Measurements from ENCODE around the gene CACNA1G.

The CACNA1G gene

DNA sequence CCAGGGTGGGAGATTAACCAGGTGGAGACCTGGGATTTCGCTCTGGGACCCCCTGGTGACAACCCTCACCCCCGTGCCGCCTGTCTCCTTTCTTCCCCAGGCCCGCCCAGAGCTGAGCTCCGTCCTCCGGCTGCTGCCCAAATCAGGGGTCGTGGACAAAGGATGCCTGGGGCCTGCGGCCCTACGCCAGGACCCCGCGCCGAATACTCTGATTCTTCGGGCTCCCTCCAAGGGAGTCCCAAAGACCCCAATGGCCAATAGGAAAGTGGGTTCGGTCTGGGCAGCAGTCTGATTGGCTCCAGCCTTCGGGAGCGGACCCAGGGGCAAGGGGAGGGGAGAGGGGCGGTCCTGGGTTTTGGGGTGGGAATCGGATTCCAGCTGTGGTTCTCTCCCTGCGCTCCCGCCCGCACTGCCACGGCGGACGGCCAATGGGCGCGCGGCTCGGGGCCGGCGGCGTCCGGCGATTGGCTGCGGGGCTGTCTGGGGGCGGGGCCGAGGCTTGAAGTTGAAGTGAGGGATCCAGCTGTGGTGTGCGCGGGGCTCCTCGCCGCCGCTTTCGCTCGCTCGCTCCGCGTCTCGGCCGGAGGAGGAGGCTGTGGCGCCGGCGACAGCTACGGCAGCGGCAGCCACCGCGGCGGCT lies at the start of gene CACNA1G:
CACNA1G (plus strand) TSS at position 531 of the 640 bp plus-strand sequence. CDS start 745 bp downstream, outside the sequence.
- peak; percentile 92 for DNase-seq

DNA sequence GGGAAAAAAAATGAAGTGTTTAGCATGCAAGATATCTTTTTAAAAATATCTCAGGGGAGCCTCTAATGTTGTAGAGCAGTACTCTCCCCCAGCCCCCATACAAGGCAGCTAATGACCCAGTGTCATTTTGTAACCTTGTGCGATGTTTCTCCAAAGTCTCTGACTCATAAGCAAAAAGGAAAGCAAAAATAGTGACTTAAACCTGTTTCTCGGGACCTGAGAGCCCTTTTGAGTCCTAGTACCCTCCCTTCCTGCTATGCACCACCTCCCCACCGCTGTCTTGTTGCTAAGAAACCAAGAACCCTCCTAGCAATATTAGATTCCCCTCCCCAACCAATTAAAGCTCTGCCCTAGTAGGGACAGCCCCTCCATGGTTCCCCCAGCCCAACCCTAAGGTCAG lies 49.5 kb upstream of the CACNA1G start:
- no peak for DNase-seq

DNA sequence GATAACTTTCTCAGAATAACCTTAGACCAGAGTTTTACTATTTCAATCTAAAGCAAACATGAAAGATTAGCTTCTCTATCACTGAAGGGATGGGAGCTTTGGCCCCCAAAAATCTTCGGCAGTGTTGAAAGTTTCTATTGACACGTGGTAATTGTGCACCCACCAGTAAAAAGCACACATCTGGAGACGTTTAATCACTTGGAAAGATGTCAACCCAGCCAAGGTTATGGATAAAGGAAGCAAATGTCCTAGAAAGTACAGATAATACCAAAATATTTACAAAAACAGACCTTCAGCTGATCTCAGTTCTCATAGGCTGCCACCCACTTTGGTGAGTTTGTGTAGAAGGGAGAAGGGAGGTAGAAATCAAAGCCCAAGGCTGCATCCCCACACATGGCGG lies 47.0 kb upstream of the CACNA1G start:
- DNase-seq = no peak

DNA sequence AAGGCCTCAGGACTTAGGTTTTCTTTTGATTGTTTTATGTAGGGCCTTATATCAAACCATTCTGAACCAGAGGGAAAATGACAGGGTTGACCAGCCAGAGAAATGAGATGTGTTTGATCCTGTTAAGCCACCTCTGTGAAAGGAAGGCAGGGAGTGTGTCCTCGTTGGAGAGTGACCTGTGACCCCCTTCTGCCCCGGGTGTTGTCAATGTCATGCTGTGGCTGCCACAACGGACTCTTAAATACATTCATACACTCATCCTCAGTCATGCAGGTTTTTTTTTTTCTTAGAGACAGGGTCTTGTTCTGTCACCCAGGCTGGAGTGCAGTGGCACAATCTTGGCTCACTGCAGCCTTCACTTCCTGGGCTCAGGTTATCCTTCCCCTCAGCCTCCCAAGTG lies 46.1 kb upstream of the CACNA1G start:
- no peak for DNase-seq

DNA sequence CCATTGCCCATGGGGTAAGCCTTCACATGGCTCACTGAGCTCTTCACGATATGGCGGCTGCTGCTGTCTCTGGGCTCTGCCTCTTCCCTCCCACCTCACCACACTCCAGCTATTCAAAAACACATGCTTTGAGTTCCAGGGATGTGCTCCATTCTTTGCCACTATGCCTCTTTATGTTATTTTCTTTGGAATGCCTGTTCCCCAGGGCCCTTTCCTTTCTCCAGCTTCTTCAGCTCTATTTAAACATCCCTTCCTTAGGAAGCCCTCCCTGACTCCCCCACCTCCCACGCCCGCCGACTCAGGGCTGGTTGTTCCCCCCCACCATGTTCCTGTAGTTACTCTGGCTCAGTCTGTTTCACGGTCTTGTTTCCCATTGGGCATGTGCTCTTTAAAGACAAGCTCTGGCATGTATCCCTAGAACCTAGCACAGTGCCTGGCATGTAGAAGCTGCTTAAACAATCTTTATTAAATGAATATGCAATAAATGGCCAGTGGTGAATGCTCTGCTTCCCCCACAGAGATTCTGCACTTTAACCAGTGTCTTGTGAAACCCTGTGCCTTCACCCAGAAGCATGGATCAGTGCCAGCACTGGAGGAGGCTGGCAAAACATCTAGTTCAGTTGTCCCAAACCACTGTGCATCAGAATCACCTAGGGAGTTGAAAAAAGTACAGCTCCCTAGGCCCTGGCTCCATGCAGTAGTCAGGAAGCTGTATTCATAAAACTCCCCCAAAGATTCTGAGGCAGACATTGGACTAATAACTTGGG lies 45.4 kb upstream of the CACNA1G start:
- DNase-seq = no peak

DNA sequence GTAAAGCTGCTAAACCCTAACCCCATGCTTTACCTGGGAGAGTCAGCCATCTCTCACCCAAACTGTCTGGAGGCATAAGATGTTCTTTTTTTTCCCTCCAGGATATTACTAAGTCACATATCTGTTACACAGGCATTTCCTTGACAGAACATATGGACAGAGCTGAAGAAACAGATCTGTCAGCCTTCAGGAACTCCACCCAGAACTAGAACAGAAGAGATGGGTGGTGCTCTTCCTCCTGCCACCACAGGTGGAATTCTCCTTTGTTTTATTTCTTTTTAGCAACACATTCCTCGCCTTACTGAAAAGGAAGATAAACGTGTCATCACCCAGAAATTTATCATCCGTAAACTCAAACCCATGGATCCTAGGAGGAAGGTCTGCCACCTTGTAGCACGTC lies 43.5 kb upstream of the CACNA1G start:
- no peak for DNase-seq

DNA sequence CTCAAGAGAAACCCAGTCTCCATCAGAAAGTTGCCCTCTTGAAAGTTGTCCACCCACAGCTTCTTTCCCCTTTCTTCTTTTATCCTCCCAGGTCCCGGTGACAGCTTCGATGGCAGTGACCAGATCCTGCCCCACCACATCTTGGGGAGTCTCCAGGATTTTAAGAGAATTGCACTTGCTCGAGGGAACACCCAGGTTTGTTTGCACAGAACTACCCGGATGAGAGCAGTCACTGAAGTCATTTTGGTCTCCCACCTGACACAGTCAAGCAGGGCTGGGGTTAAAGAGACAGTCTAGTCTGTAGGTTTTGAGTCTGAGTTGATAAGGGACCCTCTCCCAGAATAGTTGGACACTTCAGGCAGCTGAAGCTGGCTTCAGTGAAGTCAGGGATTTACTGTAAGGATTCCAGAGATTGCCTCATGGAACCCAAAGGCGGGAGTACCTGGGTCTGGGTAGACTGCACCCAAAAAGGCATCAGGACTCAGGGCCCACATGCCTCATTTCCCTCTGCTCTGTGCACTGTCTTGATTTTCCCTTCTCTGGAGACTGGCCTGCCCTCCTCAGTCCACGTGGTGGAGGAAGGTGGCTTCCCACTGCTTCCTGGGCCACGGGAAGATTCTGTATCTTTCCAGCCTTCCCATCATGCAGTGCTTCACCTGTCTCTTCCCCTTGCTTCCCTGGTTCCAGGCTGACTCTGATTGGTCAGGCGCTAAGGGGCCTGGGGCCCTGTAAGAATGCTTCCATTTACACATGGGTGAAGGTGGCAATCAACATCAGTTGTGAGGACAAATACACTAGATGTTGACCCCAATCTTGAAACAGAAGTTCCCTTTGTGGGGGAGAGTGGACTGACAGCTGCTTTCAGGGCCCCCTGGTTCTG lies 42.8 kb upstream of the CACNA1G start:
- no peak for DNase-seq

DNA sequence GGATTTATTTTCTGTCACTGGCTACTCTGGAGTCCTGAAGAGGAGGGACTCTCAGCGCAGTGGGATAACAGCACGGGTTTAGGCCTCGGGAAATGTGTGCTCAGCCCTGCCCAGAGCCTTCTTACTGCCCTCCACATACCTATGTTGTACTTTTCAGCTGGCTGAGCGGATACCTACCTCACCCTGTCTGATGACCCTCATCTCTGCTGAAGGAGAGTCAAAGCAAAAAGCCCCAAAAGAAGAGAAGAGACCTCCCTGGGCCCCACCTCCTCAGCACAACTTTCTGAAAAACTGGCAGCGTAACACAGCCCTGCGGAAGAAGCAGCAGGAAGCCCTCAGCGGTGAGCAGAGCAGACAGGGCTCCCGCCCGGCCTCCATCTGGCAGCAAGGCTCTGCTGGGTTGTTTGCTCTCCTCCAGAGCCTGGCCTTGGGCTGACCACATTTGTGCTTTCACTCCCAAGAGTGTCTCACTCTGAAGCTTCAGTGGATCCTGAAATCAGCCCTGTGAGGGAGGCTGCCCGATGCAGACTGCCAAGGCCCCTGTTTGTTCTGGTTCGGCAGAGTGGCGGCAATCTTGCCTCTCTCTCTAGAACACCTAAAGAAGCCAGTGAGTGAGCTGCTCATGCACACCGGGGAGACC lies 42.0 kb upstream of the CACNA1G start:
- no peak for DNase-seq

DNA sequence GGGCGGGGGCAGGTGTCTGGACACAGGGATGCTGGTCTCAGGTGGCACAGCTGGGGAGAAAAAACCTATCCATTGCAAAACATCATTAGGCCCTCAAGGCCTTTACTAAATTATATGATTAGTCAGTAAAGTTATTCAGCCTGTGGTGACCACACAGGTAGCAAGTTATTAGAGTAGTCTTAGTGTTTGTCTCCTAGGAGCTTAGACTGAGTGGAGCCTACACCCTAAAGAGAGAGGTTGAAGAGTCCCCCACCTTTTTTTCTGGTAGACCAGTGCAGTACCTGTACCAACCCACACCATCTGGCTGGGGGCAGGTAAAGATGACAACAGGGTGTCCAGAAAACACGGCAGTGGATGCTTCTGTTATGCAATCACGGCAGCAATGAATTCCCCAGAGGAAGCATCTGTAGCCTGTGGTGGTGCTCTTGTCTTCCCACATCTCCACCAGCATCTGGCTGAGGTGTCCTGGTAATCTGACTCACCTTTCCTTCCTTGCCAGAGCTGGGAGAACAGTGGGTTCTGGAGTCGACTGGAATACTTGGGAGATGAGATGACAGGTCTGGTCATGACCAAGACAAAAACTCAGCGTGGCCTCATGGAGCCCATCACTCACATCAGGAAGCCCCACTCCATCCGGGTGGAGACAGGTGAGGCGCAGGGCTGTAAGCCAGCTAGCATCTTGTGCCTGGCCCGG lies 41.2 kb upstream of the CACNA1G start:
- no peak for DNase-seq

DNA sequence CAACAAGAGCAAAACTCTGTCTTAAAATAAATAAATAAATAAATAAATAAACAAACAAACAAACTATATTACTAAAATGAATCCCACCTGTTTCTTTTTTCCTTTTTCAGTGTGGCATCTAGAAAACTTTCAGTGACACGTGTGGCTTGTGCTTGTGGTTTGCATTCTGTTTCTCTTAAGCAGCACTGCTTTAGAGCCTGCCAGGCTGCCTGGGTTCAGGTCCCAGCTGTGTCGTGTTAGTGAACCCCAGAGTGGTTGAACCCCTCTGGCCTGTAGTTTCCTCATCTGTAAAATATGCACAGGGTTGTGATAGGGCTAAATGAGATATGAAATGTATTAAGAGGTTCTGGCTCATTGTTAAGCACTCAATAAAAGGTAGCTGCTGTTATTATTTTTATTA lies 40.0 kb upstream of the CACNA1G start:
- no peak for DNase-seq

DNA sequence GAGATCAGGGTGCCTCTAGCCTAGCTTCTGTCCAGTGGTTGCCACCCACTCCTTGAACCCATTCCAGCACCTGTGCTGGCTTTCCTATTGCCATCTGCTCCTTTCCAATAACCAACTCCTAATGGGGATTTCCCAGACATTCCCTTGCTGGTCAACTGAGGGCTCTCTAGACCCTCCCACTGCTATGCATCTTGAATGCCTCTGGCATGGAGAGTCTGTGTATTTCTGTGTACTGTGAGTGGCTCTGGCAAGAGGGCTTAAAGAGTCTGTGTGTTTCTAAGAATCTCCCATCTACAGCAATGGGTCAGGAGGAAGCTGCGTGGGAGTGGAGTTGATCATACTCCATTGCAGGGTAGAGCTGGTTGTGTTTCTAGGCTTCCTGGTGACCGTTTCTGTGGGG lies 39.0 kb upstream of the CACNA1G start:
- no peak for DNase-seq

DNA sequence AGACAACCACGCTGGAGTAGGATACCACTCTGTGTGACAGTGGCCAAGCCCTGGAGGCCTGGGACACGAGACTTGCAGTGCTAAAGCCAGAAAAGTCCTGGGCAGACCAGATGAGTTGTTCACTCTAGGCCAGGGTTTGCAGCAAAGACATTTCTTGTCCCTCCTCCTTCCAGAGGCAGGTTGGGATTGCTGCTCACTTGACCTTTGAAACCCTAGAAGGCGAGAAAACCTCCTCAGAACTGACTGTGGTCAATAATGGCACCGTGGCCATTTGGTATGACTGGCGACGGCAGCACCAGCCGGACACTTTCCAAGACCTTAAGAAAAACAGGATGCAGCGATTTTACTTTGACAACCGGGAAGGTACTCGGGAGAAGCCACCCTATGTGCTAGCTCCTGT lies 37.7 kb upstream of the CACNA1G start:
- DNase-seq = no peak

DNA sequence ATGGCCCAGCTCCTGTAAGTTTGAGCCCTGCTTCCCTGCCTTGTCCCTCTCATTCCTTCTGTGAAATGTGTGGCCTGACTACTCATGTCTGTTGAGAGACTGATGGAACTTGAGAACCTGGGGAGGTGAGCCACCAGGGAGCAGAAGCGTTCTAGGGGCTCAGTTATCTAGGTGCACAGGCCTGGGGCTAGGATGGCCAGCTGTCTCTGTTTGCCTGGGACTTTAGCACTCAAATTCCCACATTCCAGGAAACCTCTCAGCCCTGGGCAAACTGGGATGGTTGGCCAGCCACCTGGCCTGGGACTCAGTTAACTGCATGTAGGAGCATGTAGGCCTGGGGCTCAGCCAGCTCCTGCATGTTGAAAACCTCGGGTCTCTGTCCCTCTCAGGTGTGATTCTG lies 37.3 kb upstream of the CACNA1G start:
- no peak for DNase-seq

DNA sequence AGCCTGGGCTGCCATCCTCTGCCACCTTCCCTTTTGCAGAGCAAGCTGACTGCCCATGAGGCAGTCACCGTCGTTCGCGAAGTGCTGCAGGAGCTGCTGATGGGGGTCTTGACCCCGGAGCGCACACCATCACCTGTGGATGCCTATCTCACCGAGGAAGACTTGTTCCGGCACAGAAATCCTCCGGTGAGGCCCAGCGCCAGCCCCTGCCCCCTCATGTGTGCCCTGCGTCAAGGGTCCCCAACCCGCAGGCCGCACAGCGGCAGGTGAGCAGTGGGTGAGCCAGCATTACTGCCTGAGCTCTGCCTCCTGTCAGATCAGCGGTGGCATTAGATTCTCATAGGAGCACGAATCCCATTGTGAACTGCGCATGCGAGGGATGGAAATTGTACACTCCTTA lies 35.7 kb upstream of the CACNA1G start:
- no peak for DNase-seq

DNA sequence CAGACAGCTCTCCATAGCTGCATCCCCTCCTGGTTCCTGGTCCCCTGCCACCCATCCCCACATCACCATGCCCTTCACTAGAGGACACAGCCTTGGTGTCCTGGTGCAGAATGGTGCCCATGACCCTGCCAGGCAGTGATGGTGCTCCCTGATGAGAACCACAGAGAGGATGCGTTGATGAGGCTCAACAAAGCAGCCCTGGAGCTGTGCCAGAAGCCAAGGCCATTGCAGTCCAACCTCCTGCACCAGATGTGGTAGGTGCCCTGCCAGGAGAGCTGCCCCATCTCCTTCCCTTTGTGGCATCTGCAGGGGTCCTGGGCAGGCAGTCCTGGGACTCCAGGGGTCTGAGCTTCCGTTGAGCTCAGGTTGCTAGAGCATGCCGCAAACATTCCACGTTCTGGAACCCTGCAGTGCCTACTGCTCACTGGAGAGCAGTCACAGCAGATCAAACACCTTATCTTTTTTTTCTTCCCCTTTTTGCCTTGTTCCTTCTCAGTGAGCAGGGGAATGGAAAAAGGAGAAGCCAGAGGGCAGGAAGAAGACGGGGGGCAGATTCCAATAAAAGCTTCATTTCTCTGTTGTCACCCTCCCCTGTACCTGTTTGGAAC lies 33.3 kb upstream of the CACNA1G start:
- no peak for DNase-seq

DNA sequence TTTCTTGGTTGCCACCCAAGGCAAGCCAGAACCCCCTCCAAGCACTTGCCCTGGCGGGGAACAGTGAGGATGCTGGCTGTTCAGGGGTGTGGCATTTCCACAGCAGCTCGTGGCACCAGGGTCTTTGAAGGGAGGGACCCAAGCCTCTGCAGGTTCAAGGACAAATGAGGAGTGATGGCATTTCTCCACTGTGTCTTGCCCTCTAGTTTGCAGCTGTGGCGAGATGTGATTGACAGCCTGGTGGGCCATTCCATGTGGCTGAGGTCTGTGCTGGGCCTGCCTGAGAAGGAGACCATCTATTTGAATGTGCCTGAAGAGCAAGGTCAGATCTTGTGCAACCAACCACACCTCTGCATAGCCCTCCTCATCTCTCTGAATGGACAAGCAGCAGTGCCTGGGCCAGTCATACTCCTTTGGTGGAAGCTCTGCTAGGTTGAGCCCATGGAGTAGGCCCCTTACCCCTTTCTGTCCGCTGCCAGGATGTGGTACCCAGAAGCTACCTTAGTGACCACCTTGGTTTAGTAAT lies 32.5 kb upstream of the CACNA1G start:
- DNase-seq = no peak

DNA sequence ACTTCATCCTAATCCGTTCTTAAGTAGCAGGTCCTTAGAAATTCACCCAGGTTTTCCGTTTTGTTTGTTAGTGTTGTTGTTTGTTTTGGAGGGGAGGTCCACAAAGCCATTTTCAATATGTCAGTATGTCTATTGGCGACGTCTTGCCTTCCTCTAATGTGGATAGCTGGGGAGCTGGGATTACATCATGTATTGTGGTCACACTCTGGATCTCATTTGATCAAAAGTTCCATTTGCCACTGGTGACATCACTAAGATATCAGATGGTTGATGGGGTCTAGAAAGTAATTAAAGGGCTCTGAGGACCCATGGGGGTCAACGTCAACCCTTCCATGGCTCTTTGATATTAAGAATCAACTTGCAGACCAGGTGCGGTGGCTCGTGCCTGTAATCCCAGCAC lies 30.7 kb upstream of the CACNA1G start:
- no peak for DNase-seq

DNA sequence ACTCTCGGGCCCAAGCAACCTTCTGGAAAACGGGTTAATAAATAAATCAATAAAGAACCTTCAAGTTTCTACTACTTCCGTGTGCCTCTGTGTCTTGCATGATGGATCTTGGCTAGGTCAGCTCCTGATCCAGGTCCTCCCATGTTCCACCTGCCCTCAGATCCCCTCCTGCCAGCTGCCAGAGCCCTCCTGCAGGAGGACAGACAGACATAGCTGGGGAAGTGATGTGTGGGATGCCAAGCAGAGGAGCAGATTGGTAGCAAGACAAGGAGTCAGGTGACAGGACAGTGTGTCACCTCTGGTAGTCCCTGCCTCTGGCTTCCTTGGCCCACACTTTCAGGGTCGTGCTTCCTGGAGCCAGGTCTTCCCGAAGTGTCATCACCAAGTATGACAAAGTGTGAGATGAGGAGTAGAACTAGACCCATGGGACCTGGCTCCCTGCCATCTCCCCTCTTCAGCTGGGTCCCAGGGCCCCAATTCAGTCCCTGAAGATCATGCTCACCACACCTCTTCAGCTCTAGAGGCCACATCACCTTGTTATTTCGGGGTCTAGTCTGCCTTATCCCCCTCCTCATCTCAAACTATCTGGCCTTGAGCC lies 29.0 kb upstream of the CACNA1G start:
- no peak for DNase-seq

DNA sequence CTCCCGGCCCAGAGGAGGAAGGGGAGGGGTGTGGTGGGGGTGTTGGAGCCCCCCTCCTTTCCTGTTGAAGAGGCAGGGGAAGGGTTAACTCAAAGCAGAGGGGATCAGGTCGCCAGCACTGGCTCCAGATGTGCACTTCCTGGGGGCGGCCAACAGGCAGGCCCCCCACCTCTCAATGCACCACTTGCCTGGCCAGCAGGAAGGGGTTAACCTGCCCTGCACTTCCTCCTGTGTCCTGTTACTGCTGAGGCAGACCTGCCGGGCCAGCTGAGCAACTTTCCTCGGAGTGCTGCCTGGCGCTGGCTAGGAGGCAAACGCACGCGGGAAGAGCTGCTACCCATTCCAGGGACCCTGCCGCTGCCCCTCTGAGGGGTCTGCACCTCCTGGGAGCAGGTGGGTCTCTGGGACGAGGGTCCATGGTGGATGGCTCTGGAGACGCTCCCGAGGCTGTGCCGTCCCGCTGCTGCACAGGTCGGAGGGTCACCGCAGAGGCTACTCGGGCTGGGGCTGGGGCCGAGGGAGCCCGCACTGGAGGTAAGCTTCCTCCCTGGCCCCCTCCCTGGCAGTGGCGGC lies 28.0 kb upstream of the CACNA1G start, which contains the start of gene EPN3:
EPN3 (plus strand) TSS at position 284 of the 573 bp plus-strand sequence. CDS start 3,822 bp downstream, outside the sequence.
- DNase-seq = no peak

DNA sequence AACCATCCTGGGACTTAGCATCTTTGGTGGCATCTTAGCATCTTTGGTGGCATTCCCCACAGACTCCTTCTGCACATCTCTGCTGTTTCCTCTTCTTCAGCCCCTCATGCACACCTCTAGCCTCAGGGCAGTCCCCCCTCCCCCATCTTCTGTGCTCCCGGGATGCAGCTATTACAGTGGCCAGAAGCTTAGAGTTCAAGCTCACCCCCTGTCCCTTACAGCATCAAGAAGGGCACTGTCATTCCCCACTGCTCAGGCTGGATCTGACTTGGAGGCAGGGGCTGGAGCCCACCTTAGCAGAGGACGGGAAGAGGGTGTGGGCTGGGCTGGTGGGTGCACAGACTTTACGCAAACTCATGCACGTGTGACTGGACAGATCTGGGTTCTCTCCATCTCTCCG lies 27.3 kb upstream of the CACNA1G start:
- DNase-seq = no peak

DNA sequence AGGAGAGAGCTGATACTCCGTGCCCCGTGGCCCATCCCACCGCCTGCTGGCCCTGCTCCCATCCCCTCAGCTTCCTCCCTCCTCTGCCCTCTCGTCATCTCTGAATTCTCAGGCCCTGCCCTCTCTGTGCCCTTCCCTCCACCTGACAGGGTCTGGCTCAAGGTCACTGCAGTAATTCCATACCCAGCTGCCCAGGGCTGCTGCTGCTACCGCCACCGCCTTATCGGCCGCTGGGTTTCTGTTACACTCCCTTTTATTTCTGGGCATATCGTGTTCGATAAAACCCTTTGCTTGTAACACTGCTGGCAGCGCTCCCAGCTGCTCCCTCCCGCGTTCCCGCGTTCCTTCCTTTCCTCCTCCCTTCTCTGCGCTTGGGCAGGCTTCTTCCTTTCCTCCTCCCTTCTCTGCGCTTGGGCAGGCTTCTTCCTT lies 26.8 kb upstream of the CACNA1G start:
- DNase-seq = peak; percentile 23

Measured in NCI-H2227 treated with DMSO at 0.1 percent for 48 hours (cell line).